T follicular helper cell (primary cell): ENCODE results near the gene SLC2A14.
"Not testable (repeated sequence)": the region's sequence is repeated elsewhere in the genome, so short reads cannot be mapped to it uniquely, and the experiment has no call there.

Source experiments
- DNase-seq: peaks from one replicate; pipeline ENCODE4 v3.0.0-alpha.2; 2020; ENCODE audit warnings: low read depth
- total RNA-seq, 2 experiments: gene quantifications; one replicate each; lab custom pipeline; 2026; lab: John Stamatoyannopoulos, UW

SLC2A14 gene
- total RNA-seq = 1.5 to 2.3 reads per million in 2 experiments

DNA sequence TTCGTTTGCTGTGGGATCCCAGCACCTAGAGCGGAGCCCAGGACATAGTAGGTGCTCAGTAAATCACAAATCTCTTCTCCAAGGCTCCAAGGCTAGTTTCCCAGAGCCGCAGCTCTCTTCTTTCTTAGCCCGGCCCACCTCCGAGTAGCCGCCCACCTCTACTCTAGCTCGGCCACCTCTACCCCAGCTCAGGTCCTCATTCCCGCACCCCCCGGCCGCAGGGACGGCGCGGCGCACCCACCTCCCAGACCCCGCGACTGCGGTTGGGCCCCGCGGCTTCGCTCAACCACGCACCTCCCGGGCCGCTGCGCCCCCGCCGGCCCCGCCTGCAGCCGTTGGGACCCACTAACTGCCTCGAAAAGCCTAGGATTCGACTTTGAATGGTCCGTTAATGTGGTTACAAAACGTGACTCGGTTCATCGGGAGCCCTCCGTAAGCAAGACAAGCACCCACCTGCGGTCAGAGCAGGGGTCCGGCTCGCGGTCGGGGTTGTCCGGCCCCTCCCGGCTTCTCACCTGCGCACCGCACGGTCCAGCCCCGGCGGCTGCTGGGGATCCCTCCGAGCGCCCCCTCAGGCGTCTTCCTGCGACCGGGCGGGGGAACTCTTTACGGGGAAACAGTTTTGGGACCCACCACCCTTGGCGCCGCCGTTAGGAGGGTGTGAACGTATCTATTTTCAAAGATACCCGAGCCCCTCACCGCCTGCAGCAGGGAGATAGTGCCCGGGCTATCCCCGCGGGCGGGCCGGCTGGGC is at the start of gene SLC2A14:
Gene SLC2A14 (minus strand): TSS at position 350 of the 754 bp plus-strand sequence. CDS start 3,035 bp downstream, outside the sequence.
- DNase-seq = no peak

DNA sequence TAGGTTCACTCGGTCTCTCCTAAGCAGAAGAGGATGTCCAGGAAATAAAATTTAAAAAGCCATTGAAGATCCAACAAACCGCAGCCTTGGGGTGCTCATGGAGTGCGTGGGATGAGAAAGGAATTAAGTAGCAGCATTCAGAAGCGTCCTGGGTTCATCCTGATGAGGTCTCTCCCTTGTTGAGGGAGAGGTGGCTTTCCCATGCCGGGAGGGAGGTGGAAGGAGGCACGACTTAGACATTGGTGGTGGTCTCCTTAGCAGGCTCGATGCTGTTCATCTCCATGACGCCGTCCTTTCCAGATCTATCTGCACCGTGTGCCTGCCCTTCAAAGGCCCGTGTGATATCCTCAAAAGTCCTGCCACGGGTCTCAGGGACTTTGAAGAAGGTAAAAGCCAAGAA is 48.5 kb upstream of the SLC2A14 start:
- DNase-seq = not testable (repeated sequence)

DNA sequence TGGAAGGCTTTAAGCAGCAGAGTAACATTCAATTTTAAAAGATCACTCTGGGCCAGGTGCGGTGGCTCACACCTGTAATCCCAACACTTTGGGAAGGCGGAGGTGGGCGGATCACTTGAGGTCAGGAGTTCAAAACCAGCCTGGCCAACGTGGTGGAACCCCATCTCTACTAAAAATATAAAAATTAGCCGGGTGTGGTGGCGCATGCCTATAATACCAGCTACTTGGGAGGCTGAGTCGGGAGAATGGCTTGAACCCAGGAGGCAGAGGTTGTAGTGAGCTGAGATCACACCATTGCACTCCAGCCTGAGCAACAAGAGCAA is 45.5 kb upstream of the SLC2A14 start:
- DNase-seq = not testable (repeated sequence)

DNA sequence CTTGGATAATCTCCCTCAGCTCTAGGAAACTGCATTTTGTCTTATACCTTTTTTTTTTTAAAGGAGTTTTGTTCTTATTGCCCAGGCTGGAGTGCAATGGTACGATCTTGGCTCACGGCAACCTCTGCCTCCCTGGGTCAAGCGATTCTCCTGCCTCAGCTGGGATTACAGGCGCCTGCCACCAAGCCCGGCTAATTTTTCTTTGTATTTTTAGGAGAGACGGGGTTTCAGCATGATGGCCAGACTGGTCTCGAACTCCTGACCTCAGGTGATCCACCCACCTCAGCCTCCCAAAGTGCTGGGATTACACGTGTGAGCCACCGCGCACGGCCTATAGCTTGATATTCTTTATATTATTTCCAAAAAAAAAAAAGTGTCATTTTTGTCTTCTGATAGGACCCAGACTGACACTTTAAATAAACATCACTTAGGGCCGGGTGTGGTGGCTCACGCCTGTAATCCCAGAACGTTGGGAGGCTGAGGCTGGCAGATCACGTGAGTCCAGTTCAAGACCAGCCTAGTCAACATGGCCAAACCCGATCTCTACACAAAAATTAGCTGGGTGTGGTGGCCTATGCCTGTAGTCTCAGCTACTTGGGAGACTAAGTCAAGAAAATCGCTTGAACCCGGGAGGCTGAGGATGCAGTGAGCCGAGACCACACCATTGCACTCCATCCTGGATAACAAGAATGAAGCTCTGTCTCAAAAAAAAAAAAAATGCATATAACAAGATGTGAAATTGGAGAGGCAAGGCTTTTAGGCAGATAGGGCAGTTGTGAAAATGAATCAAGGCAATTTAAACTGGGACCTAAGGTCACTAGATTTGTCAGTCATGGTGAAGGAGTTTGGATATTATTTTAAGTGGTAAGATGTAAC is 44.9 kb upstream of the SLC2A14 start:
- no peak for DNase-seq

DNA sequence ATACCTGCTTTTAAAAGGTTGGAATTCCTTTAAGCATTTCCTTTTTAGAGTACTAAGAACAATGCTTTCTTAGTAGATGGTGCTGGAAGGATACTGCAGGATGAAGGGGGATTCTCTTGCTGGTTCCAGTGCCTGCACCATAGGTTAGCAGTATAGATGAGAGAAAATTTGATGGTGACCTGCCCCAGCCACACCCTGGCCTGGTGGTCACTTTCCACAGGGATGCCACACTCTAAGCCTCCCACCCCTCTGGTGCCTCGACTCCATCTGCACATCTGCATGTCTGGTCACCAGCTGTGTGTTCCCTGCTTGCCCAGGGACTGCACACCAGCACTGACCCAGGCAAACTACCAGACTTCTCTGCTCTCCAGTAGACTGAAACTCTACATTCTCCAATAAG is 44.2 kb upstream of the SLC2A14 start:
- DNase-seq = no peak

DNA sequence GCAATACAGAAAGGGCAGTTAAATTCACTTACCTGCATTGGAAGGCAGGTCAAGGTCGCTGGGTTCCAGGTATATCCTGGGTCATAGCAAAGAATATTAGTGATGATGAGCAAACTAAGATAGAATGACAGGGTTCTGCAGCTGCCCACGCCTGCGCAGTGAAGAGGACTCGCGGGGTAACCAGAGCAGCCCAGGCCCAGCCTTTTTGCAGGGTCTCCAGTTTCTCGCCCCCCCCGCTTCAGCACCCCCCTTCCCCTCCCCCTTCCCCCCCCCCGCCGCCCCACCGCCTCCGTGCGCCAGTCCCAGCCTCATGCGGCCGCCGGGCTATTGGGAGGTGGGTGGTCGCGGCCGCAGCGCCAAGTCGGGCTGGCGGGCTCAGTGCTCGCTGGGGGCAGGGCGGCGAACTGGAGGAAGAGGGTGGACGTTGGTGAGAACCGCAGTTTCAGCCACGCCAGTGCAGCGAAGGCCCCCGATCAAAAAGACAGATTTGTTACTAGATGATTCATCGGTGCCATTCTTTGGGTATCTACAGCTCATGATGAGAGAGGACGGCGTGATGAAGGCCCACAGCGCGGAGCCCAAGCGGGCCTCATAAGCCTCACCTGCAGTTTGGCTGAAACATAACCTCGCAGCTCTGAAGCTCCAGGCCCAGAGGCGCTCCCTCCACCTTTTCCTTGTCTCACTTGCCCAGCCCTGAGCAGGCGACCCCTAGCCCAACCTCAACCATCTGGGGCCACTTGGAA is 43.1 kb upstream of the SLC2A14 start:
- DNase-seq = no peak

DNA sequence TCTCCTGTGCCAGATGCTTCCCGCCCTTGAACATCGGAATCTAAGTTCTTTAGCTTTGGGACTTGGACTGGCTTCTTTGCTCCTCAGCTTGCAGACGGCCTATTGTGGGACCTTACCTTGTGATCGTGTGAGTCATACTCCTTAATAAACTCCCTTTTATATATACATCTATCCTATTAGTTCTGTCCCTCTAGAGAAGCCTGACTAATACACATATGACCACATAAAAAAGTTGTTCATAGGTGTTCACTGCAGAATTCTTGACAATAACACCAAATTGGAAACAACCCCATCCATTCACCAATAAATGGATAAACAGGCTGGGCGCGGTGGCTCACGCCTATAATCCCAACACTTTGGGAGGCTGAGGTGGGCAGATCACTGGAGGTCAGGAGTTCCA is 37.4 kb upstream of the SLC2A14 start:
- not testable (repeated sequence) for DNase-seq

DNA sequence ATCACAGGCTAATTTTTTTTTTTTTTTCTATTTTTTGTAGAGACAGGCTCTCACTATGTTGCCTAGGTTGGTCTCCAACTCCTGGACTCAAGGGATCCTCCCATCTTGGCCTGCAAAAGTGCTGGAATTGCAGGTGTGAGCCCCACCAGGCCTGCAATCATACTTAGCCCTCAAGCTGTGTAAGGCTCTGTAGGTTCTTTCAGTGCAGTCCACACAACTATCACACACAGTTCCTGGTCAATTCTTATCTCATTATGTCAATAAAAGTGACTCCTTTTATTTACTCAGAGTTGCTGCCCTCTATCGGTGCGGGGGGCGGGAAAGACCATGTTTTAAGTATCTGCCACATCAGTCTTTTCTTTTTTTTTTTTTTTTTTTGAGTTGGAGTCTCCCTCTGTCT is 34.3 kb upstream of the SLC2A14 start:
- DNase-seq = no peak

DNA sequence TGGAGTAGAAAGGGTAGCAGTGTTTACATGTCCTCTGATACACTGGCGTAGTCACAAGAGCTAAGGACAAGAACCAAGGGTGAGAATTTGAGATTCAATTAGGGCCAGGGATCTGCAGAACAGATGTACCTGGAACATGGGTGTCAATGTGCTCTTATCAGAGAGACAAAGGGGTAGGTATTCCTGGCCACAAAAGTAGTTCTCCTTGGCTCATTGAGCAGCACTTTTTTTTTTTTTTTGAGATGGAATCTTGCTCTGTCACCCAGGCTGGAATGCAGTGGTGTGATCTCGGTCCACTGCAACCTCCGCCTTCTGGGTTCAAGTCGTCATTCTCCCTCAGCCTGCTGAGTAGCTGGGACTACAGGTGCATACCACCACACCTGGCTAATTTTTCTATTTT is 33.6 kb upstream of the SLC2A14 start:
- DNase-seq = not testable (repeated sequence)

DNA sequence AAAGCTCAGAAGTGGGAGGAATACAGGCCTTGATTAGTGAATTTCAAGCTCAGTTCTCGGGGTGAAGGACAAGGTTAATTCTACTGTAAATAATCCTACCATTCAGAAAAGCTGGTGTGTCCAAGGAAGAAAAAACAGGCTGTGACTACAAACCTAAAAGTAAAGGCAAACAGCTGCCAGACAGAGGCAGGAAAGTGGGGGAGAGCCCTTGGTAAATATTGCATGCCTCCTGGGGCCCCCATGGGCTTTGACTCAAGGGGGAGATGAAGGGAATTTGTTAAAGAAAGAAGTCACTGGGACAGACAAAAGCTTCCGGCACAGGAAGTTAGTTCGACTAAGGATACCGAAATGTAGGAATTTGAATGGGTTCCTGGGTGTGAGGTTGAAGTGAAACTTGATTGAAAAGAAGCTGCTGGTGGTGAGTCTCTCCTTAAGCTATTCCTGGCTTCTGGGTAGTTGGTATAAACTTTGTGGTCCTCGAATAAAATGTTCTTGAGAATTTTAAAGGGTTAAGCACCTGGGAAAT is 32.9 kb upstream of the SLC2A14 start:
- not testable (repeated sequence) for DNase-seq

DNA sequence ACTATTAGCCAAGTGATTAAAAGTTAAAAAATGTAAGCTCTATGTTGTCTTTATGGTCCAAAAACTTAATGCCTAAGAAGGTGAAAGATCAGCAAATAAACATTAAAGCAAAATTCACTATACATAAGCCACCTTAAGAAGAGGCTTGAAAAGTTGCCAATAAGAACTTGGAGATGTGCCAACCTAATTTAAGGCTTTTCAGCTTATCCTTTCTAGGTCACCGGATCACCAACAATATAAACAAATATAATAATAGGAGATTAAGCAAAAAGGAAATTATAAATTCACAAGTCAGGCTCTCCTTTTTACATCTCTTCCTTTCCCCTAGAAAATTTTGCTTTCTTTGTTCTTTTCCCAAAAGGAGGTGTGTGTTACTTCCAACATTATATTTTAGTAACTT is 32.4 kb upstream of the SLC2A14 start:
- no peak for DNase-seq

DNA sequence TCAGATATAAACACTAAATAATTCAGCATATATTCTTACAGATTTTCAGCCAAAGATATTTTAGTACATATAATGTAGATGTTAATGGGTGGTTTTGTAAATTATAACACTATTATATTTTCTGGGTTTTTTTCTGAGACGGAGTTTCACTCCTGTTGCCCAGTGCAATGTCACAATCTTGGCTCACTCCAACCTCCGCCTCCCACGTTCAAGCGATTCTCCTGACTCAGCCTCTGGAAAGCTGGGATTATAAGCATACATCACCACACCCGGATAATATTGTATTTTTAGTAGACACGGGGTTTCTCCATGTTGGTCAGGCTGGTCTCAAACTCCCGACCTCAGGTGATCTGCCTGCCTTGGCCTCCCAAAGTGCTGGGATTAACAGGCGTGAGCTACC is 29.7 kb upstream of the SLC2A14 start:
- not testable (repeated sequence) for DNase-seq

DNA sequence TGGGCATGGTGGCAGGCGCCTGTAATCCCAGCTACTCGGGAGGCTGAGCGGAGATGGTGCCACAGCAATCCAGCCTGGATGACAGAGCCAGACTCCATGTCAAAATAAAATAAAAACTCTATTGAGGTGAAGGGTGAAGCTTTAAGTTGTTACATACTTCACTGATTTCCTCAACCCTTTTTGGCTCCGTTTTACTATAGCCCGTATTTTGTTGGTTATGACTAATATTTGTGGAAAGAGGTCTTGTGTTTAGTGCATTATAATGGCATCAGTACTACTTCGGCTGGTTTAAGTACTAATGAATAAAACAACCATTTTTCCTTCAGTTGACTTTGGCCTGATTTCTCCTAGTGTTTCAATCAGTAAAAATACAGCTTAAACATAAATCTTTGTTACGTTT is 27.0 kb upstream of the SLC2A14 start:
- no peak for DNase-seq

DNA sequence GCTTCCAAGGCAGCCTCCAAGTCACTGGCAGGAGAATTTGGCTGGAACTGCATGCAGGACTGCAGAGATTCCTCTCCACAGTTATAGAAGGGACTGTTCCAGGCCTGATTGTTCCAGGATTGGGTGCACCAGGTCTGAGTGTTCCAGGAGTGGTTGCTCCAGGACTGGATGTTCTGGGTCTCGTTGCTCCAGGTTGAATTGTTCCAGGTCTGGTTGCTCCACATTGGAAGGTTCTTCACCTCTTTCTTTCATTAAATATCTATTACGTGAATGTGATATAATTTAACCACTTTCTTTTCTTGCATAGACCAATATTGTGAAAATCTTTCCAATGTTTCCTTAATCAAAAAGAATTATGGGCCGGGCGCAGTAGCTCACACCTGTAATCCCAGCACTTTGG is 24.0 kb upstream of the SLC2A14 start:
- not testable (repeated sequence) for DNase-seq

DNA sequence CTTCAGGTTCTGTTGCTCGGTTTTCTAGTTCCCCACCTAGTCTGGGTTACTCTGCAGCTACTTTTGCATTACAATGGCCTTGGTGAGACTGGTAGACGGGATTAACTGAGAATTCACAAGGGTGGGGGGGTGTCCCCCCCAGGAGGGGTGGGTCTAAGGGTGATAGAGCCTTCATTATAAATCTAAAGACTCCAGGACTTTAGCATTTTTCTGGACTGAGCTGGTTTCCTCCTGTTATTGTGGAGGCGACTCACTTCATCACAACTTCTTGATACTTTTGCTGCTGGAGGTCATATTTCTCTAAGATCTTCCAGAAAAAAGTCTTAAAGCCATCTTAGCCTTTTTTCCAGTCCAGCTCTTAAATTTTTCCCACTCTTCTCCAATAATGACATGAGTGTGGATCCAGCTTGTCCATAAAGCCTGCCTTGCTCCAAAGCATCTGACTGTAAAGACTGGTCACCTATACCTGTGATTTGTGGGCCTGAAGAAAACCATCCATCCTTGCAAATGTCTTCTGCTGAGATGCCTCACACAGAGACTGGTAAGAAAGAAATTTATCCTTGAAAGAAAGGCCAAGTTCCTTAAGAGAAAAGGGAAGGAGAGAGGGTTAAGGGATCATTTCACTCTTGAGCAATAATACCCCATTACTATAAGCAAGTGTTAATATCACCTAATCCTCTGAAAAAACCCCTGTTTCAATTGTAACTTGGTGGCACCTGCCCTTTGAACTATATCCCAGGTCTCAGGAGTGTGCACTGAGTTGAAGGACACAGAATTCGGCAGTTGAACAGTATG is 19.7 kb upstream of the SLC2A14 start:
- DNase-seq = no peak

DNA sequence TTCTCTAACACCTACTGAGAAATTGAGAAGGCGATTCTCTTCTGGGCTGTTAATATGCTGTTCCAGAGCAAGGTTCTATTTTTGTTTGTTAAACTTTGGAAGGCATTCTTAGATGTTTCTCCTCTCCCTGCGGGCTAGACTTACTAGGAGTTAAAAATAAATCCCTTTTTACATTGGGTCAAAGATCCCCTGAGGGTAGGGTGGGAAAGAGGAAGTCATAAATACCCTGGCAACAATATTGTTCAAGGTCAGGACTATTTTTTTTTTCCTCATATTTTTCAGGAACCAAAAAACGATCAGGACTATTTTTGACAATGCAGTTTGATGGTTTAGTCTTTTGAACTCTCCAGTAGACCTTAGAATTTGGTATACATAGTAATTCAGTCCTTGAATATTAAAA is 12.0 kb upstream of the SLC2A14 start:
- DNase-seq = no peak

DNA sequence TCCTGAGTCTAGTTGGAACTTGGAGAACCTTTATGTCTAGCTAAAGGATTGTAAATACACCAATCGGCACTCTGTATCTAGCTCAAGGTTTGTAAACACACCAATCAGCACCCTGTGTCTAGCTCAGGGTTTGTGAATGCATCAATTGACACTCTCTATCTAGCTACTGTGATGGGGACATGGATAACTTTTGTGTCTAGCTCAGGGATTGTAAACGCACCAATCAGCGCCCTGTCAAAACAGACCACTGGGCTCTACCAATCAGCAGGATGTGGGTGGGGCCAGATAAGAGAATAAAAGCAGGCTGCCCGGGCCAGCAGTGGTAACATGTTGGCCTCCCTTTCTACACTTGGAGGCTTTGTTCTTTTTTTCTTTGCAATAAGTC is 9.0 kb upstream of the SLC2A14 start:
- not testable (repeated sequence) for DNase-seq

DNA sequence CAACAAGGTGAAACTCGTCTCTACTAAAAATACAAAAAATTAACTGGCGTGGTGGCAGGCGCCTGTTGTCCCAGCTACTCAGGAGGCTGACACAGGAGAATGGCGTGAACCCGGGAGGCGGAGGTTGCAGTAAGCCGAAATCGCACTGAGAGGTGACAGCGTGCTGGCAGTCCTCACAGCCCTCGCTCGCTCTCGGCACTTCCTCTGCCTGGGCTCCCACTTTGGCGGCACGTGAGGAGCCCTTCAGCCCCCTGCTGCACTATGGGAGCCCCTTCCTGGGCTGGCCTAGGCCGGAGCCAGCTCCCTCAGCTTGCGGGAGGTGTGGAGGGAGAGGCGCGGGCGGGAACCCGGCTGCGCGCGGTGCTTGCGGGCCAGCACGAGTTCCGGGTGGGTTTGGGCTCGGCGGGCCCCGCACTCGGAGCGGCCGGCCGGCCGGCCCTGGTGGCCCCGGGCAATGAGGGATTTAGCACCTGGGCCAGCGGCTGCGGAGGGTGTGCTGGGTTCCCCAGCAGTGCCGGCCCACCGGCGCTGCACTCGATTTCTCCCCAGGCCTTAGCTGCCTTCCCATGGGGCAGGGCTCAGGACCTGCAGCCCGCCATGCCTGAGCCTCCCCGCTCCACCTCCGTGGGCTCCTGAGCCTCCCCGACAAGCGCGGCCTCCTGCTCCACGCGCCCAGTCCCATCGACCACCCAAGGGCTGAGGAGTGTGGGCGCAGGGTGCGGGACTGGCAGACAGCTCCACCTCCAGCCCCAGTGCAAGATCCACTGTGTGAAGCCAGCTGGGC is 8.4 kb upstream of the SLC2A14 start:
- not testable (repeated sequence) for DNase-seq

DNA sequence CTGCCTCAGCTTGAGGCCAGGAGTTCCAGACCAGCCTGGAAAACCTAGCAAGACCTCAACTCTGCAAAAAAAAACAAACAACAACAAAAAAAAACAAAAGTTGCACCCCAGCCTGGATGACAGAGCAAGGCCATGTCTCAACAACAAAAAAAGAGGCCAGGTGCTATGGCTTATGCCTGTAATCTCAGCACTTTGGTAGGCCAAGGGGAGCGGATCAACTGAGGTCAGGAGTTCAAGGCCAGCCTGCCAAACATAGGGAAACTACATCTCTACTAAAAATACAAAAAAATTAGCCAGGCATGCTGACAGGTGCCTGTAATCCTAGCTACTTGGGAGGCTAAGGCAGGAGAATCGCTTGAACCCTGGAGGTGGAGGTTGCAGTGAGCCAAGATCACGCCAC is 6.5 kb upstream of the SLC2A14 start:
- no peak for DNase-seq

DNA sequence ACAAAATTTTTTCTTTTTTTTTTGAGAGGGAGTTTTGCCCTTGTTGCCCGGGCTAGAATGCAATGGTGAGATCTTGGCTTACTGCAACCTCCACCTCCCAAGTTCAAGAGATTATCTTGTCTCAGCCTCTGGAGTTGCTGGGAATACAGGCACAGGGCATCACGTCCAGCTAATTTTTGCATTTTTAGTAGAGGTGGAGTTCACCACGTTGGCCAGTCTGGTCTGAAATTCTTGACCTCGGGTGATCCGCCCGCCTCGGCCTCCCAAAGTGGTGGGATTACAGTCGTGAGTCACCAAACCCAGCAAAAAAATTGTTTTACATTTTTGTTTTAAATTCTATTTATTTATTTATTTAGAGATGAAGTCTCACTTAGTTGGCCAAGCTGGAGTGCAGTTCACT is 4.7 kb upstream of the SLC2A14 start:
- no peak for DNase-seq

DNA sequence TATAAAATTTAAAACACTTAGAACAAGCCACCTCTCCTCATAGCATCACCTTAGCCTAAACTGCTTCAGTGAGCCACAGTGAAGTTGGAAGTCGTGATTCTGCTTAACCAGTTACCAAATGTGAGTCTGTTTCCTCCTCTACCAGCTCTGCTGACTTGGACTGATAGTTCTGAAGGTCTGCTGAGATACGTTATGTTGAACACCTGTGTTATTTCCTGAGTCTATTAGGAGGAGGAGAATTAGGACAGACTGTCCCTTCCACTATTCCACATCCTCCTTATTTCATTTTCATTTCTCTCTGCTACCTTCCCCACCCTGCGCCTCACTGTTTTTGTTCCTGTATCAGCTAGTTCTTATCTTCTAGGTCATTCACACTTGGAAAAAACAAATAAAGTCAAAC is 2.4 kb downstream of the SLC2A14 start:
- DNase-seq = no peak
